GM12878 (cell line): ENCODE results near the gene SLC12A5.

Experiments used
- EP300 ChIP-seq, 2 experiments: fragments of 150-350 bp in 1 of 2; IDR thresholded peaks; 2 replicates each; pipeline ENCODE4 v1.6.1; 2011 to 2012; ENCODE audit warnings: low read depth in 2 of 2, low read length in 2 of 2, borderline replicate concordance in 1 of 2, improper control_type of control experiment in 1 of 2, inconsistent platforms in 1 of 2; ENCODE audit not compliant: control insufficient read depth in 1 of 2
- EZH2 ChIP-seq: IDR thresholded peaks from 2 replicates; pipeline ENCODE4 v1.6.1; 2012; ENCODE audit warnings: low read depth, mild to moderate bottlenecking, control low read depth, inconsistent platforms, low read length, borderline replicate concordance; ENCODE audit not compliant: control insufficient read depth
- MLLT1 ChIP-seq: fragments of 450-650 bp; IDR thresholded peaks from 2 replicates; pipeline ENCODE4 v1.6.1; 2016; ENCODE audit warnings: mild to moderate bottlenecking

- no peak for TF ChIP-seq EP300 (IDR thresholded peaks at IDR 0.05; ENCODE audit: borderline replicate concordance in 1 of 2, control insufficient read depth in 1 of 2, low read depth in 2 of 2, low read length in 2 of 2)
- TF ChIP-seq MLLT1: no peak
- TF ChIP-seq EZH2: no peak
These were observed 3.6 kb upstream of the SLC12A5 start for GRCh38 chr20:46025376-46025783.
